Activated CD8-positive, alpha-beta memory T cell treated with anti-CD3 and anti-CD28 coated beads for 4 hours (primary cell): ENCODE data around the gene KCNH1.

ENCODE experiments used
- DNase-seq, 2 donors: peaks; one replicate each; pipeline ENCODE4 v3.0.0-alpha.2; 2020; ENCODE audit warnings: low read depth in 2 of 2

KCNH1 gene

DNA sequence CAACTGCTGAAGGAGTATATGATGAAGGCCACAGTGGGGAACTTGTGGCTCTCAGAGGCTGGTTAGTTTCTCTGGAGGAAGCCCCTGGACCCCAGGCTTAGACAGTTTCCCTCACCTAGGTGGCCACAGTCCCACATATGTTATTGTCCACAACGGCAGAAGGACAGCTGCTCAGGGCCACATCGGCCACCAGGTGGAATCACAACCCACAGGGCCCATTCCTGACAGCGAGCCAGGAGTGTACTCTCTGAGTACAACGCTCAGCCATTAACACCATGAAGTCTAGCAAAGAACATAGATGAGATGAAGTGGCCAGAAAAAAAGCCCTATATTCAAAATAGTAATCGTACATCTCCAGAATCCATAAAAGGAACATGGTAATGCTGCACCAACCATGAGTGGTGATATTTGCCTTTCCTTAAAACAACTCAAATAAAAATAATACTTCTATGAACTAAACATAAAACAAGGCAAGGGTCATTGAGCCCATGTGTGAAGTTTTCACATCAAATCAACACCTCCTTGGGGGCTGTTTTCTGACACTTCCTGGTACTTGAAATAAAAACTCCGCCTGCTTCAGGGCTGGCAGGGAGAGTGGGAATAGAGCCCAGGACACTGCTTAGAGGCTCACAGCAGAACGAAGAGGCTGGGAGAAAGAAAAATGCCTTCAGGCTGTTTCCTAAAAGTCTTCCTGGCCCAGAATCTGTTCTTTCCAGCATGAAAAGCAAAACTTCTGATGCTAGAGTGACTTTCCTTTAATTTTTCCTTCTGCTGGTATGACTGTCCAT lies 421.9 kb downstream of the KCNH1 start:
- no peak for DNase-seq

DNA sequence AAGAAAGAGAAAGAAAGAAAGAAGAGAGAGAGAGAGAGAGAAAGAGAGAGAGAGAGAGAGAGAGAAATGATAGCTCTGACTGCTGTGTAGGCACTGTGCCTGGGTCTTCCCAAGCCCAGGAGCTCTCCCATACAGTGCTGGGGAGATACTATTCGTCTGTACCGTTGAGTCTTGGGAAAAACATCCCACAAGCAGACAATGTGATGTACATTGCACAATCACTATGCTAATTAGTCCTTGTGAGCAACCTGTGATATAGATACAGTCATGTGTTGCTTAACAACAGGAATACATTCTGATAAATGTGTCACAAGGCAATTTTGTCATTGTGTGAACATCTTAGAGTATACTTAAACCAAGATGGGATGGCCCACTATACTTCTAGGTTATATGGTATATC lies 424.2 kb downstream of the KCNH1 start:
- no peak for DNase-seq

DNA sequence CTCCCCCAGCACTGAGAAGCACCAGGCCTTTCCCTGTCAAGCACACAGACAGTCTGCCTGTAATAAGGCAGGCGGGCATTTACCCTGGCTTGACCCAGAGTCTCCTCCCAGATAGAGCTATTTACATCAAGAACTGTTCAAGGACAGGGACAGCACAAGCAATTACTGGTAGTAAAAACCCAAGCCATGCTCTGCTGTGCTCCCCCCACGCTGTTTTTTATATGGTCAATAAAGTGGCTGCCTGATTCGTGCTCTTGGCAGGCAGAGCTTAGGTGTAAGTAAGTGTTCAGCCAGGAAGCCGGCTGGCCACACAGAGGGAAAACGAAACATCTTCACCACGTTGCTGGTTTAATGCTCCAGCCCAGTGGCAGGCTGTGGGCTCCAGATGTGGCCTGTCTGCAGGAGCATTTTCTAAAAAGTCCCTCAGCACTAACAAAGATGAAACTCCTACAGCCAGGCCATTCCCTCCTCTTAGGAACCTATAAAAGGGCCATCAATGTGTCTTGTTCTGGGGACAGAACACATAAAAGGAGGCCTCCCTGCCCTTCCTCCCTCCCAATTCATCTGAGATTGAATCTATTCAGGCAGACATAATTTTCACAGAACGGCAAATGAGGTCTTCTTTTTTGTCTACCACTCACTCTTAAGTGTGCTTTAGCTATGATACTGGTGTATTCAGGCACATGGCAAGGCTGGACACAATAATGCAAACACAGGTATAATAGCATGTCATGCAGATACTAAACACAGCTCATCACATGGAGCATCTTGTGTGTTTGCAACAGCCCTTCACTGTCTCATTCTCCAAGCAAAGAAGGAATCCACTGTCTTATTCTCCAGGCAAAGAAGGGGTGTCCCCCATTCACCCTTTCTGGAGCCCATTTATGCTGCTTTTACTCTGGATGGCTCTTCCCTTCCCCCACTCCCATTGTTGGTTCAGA lies 426.4 kb downstream of the KCNH1 start:
- DNase-seq: no peak

DNA sequence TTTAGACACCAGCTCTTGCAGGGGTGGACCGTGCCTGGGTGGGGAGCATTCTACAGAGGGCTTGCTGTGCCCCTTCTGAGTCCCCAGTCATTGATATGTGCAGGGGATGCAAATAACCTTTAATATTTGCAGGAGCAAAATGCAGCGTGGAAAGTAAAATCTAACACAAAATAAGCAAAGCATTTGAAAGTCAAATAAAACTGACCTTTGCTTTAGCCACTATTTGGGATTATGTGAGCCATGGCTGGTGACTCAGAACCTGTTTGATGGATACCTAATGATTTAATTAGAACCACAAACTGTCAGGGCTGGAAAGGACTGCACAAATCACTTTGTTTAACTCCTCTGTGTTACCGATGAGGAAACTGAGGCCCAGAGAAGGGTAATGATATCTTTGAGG lies 427.7 kb downstream of the KCNH1 start:
- DNase-seq: no peak

DNA sequence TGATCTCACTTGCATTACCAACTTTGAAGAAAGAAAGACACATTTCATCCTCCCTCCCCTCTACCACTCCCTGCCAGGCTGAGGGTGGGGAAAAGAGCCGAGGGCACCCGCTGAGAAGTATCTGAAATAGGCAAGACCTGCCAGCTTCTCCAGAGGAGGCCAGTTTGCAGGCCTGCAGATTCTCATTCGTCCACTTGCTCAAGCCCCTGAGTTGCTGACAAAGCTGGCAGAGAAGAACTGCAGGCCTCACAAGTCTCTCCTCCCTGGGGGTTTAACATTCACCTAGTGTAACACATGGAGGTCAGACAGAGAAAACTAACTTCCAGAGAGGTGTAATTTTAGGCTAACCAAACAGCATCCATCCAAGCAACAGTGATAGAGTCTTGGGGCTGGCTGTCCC lies 428.9 kb downstream of the KCNH1 start:
- DNase-seq: no peak

DNA sequence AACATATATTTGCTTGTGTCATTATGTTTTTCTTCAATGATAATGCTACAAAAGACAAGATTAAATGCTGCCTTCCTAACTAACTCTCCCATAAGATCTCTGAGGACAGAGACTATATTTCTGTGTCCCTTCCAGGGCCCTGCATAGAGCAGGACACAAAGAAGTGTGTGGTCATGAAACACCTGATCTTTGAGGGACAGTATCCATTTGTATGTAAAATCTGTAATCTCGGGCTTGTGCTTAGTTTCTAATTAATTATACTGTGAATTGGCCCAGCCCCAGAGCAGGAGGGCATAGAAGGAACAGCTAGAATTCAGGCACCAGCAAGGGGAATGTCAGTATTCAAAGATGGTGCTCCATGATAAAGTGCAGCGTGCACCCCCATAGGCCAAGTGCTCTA lies 430.4 kb downstream of the KCNH1 start:
- DNase-seq: no peak

DNA sequence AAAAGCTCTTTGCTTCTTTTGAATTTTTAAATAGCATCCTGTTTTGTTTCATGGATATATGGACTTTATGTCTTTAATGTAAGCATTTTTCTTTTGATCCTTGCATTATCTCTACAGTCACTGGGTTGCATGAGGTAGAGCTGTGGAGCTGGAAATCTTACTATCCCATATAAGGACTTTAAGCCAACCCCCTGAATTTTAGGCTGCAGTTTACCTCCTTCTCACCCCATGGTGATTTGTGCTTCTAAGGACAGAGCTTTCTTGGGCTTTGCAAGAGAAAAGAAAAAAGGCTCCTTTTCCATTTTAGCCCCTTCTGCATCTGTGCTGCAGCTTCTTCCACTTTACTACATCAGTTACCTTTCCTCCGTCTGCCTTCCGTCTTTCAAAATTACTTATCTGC lies 431.4 kb downstream of the KCNH1 start:
- DNase-seq: no peak

DNA sequence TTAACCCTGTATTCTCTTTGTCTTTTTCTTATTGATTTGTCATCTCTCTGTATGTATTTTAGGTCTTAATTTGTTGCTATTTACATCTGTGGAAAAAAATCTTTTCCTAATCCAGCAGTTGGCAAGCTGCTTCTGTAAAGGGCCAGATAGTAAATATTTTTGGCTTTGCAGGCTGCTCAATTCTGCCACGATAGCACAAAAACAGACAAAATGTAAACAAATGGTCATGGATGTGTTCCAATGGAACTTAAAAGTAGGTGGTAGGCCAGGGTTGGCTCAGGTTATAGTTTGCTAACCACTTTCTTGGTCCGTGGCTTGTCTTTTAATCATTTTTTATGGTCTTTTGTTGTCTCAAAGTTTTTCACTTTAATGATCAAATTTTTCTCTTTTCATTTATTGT lies 433.4 kb downstream of the KCNH1 start:
- no peak for DNase-seq

DNA sequence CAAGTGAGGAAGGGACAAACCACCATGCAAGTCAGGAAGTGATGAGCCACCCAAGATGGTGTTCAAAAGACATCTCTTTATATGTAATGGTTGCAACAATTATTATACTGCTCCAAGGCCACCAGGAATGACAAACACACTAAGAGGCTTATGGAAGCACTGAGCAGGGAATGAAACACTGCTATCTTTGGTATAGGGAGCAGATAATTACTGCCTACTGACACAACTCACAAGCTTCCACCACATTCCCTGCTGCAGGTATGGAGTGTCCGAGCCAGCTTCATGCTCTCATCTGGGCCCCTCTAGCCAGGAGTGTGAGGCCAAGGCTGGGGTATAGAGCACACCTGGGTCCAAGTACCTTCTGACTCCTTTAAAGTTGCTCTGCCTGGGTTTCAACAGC lies 433.9 kb downstream of the KCNH1 start:
- no peak for DNase-seq

DNA sequence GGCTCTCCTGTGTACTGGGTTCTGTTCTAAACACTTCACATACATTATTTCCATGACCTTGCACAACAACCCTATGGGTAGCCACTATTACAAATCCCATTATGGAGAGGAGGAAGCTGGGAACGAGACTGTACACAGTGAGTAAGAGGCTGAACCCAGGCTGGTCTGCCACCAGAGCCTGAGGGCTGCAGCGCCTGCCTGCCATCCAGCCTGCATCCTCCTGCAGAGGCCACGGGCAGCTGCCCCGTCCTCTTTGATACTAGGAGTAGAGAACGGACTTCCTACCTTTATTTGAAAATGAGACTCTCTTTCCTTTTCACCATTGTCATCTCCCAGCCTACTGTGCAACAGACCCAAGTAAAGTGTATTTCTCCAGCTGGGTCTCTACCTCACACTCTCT lies 435.3 kb downstream of the KCNH1 start:
- DNase-seq: no peak

DNA sequence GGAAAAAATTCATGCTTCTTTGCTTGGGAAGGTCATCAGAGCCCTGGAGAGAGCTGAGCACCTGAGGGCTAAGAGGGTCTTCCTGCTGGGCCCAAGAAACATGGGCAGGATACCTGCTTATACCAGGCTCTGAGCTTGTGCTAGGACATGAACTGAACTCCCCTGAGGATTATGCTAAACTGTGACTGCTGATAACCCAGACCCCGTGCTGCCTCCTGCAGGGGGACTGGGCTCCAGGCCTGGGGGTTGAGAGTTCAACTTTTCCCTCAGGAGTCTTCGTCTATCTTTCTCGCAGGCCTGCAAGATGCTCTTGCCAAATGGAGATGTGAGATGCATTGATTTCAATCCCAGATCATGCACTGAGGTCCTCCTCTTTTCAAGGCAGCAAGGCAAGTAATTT lies 436.8 kb downstream of the KCNH1 start:
- DNase-seq: no peak

DNA sequence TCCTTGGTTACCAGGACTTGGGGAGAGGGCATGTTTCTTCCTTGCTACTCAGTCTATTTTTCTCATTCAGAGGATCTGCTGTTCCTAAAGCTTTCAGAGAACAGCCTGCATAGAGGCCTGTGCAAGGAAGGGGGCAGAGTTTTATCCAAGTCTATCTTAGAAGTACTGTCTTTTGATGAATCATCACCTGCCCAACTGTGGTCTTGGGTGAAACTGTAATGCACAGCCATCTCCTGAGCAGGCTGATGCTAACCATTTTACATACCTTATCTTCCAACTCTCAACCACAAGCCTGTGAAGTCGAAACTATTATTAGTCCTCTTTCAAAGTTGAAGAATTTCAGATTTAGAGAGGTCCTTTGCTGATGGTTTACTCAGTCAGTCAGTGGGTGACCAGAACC lies 437.2 kb downstream of the KCNH1 start:
- no peak for DNase-seq

DNA sequence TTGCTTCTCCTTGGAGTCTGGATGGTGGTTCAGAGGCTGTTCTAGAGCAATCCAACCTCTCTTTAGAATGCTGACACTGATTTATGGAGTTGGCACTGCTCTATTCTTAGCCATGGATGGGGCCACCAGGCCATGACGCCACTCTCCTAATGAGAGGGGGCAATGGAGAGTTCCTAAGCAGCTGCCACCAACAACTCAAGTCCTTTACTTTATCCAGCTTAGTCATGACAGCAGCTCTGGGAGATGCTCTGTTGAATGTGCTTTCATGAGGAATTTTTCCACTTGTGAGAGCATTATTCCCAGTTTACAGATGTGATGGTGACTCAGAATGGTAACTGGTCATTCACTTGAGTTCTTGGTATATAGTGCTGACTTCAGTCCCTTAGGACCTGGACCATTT lies 438.9 kb downstream of the KCNH1 start:
- DNase-seq: no peak

DNA sequence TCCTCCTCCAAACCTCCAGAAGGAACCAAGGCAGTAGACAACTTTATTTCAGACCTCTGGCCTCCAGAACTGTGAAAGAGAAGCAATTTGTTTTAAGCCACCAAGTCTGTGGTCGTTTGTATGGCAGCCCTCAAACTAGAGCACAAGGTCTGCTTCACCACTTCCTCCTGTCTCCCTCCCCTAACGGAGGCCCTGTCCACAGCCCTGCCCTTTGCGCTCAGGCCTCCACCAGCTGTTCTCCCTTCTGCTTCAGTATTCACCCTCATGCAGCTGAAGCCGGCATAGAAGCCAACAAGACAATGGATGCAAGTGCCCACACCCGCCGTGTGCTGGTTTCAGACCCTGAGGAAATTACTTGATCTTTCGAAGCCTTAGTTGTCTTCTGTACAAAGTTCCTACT lies 441.2 kb downstream of the KCNH1 start:
- DNase-seq: no peak

DNA sequence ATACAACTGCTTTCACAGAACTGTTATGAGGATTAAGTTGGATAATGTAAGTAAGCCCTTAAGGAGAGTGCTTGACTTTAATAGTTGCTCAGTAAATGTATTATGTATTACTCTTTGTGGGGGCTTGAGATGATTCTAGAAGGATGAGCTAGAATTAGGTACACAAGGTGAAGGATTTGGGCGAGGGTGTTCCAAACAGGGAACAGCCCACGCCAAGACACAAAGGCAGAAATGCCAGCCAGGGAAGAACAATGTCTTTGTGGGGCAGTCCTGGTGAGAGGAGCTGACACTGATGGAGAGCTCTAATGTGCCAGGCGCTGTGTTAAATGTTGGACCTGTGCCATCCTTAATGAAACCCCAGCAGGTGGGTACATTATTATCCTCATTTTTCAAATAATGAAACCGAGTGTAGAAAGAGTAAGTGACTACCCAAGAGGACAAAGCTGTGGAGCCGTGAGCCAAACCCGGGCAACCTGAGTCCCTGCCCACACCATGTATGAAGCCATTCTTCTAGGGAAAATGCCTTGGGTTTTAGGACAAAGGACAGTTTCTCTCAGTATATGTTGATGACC lies 442.8 kb downstream of the KCNH1 start:
- no peak for DNase-seq

DNA sequence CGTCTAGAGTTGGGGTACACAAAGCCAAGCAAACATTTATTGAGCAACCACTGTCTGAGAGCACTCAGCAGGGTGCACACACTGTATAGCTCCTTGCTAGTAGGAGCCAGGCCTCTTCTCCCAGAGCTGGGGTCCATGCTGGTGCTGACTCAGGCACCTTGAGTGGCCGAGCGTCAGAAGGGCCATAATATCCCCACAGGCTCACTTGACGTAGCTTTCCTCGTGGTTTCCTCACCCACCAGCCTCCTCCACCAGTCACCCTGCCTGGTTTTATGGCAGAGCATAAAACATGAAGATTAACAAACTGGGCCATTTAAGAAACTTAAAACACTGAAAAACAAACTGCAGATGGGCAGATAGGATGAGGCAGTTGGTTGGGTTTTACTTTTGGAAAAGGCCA lies 443.7 kb downstream of the KCNH1 start:
- DNase-seq: no peak

DNA sequence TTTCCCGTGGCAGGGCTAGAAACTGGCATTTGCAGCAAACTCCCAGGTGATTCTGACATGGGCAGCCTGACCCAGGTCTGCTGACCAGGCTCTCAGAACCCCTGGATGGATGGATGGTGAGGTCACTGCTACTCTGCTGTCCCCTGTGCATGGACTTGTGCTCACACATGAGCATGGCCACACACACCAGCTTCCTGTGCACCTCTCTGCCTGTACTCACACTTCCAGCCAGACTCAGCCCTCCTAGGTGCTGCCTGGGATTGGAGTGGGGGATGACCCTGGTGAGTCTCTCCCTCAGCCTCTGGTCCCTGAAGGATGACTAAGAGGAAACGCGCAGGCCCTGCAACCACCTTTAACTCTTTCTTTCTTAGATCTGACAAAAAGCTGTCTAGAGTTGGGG lies 444.1 kb downstream of the KCNH1 start:
- no peak for DNase-seq

DNA sequence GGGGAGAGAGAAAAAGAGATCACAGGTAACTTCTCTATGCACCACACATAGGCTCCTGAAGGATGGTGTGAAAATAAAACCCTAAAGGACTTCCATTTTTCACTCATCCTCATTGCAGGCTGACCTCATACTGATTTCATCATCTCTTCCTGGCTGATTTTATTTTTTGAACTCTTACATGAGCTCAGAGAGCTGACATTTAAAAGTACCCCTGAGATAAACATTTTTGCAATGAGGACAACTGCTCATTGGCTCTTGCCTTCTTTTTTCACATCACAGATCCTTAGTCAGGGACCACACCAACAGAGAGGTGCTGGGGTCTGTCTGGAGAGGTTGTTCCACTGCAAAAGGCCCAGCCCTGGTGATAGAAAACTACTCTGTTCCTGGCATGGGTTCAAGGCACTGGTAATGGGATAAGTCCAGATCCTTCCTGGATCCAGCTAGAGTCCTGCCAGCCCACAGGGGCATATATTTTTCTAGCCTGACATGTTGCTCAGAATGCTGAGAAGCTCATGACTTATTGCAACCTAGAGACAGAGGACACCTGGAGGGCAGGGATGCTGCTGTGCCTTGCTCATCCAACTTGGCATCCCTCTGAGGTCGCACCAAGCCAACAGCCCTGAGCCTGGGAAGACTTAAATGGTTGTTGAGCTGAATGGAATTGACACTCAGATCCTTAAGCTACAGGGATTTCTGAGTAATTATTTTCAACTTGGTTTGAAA lies 445.3 kb downstream of the KCNH1 start:
- no peak for DNase-seq

DNA sequence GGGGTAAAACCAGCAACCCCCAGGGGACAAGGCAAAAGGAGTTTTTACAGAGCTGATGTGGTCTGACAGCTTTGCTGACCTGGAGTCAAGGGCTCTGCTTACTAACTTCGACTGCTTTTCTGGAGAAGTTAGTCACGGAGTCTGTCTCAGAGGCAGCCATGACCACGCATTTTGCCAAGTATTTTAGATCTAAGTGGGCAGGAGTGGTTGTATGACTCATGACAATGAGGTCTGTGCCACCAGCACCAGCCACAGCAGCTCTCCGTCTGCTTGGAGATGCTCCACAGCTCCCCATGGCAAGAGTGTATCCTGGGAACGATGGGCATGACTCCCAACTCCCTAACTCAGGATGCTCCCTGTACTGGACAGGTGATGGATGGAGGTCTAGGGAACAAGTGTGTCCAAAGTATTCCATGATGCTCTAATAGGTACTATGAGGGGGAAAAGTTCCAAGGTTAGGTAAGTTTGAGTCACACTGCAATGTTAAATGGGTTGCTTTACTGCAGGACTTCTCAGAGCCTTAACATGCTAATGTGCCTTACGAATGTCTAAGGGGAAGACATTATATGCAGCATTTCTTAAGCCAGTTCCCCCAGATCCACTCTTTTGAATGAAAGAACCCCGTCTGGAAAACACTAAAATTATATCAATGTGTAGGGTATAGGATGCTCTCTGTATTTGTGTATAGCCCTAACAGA lies 446.2 kb downstream of the KCNH1 start:
- DNase-seq: no peak

DNA sequence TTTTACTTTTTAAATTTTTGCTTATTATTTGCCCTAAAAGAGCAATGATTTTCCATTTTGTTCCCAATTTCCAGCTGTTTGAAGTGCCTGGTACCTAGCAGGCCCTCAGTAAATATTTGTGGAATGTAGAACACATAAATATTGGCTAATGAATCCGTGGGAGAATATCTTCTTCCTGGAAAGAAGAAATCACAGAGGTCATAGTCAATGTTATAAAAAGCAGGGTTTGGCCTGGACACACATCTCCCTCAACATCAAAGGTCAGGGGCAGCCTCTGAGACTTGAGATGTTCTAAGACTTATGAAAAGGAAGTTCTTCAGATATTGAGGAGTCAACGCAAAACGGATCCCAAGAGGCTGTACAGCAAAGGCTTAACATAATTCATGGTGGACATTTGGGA lies 447.1 kb downstream of the KCNH1 start:
- no peak for DNase-seq

DNA sequence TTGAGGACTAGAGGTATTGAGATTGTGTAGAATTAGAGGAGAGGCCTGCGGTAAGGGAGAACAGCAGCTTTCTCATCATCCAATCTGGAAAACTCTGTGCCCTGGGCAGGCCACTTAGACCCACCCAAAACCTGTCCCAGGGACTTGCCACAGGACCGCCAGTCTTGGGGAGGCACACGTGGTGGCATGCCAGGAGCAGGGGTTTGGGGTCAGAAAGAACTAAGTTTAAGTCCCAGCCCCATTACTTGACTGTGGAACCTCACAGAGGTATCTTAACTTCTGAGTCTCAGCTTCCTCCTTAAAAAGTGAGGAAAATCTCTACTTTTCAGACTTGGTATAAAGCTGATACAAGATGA lies 448.7 kb downstream of the KCNH1 start:
- no peak for DNase-seq
